Hepatocyte (in vitro differentiated cells): ENCODE data around the gene GBX1. TPM values are rescaled to one million over a fixed set of nuclear protein-coding genes. Genes with fewer than 3 reads are reported as not detected.

Source experiments
- DNase-seq: peaks from one replicate; pipeline ENCODE4 v3.0.0-alpha.2; 2016; ENCODE audit warnings: low spot score
- H2AFZ ChIP-seq: fragments of 200-600 bp; sonication (generic); 2 replicates; pipeline ENCODE4 v1.6.0; 2016; ENCODE audit warnings: antibody characterized with exemption, mild to moderate bottlenecking
- H3K27ac ChIP-seq: fragments of 200-600 bp; sonication (generic); 2 replicates; pipeline ENCODE4 v1.5.1; 2016; ENCODE audit warnings: mild to moderate bottlenecking
- H3K27me3 ChIP-seq: fragments of 200-600 bp; sonication (generic); 2 replicates; pipeline ENCODE4 v1.6.1; 2016
- H3K36me3 ChIP-seq: fragments of 200-600 bp; sonication (generic); replicated peaks from 2 replicates; pipeline ENCODE4 v1.5.1; 2016; ENCODE audit warnings: low read depth; ENCODE audit not compliant: insufficient read depth
- H3K4me1 ChIP-seq: fragments of 200-600 bp; sonication (generic); 2 replicates; pipeline ENCODE4 v1.5.1; 2016; ENCODE audit warnings: mild to moderate bottlenecking, moderate library complexity; ENCODE audit not compliant: insufficient read depth
- H3K4me2 ChIP-seq: fragments of 200-600 bp; sonication (generic); 2 replicates; pipeline ENCODE4 v1.6.0; 2016
- H3K4me3 ChIP-seq: fragments of 200-600 bp; sonication (generic); 2 replicates; pipeline ENCODE4 v1.5.1; 2016; ENCODE audit warnings: mild to moderate bottlenecking
- H3K79me2 ChIP-seq: fragments of 200-600 bp; sonication (generic); 2 replicates; pipeline ENCODE4 v1.6.0; 2017; ENCODE audit warnings: mild to moderate bottlenecking
- H3K9me2 ChIP-seq: fragments of 200-600 bp; sonication (generic); replicated peaks from 2 replicates; pipeline ENCODE4 v1.6.0; 2017; ENCODE audit warnings: mild to moderate bottlenecking; ENCODE audit not compliant: insufficient read depth
- H3K9me3 ChIP-seq: fragments of 200-600 bp; sonication (generic); 2 replicates; pipeline ENCODE4 v1.5.1; 2016; ENCODE audit warnings: low read depth, mild to moderate bottlenecking
- H4K20me1 ChIP-seq: fragments of 200-600 bp; sonication (generic); 2 replicates; pipeline ENCODE4 v1.6.0; 2016; ENCODE audit warnings: mild to moderate bottlenecking; ENCODE audit not compliant: insufficient read depth, poor library complexity, severe bottlenecking
- EZH2 ChIP-seq: fragments of 200-600 bp; sonication (generic); IDR thresholded peaks from 2 replicates; pipeline ENCODE4 v1.6.1; 2016; ENCODE audit warnings: antibody characterized with exemption, mild to moderate bottlenecking, borderline replicate concordance
- EZH2phosphoT487 ChIP-seq: fragments of 200-600 bp; sonication (generic); IDR thresholded peaks from one replicate; pipeline ENCODE4 v1.6.1; 2018; ENCODE audit warnings: antibody characterized with exemption, mild to moderate bottlenecking, low read depth, moderate library complexity; ENCODE audit not compliant: unreplicated experiment, severe bottlenecking
- WGBS: methylation state at CpG from one replicate; pipeline ENCODE4 v1.1.6; 2016; ENCODE audit warnings: low lambda C conversion rate; ENCODE audit errors: missing lambda C conversion rate; 5-methylcytosine and 5-hydroxymethylcytosine counted together
- polyA plus RNA-seq: library from polyadenylated mRNA; unstranded; fragments of >200 nt; fragmentation: Nextera tagmentation; extraction: Ambion mirVana; gene quantifications from 2 replicates; pipeline ENCODE4 v1.2.1, GENCODE V29; 2016
- total RNA-seq: library from RNA; depleted of rRNA; stranded (reverse); fragments of >200 nt; gene quantifications from 2 replicates; pipeline ENCODE4 v1.2.3, GENCODE V29; 2014
- TF ChIP-seq, protein P1 (sequence below): fragments of 200-600 bp; sonication (generic); IDR thresholded peaks from 2 replicates; pipeline ENCODE4 v1.5.1; 2016; ENCODE audit warnings: antibody characterized with exemption, mild to moderate bottlenecking; ENCODE audit not compliant: poor library complexity

GBX1 gene
- total and polyA plus RNA-seq, 2 experiments from 2014 or later, result not detected

DNA sequence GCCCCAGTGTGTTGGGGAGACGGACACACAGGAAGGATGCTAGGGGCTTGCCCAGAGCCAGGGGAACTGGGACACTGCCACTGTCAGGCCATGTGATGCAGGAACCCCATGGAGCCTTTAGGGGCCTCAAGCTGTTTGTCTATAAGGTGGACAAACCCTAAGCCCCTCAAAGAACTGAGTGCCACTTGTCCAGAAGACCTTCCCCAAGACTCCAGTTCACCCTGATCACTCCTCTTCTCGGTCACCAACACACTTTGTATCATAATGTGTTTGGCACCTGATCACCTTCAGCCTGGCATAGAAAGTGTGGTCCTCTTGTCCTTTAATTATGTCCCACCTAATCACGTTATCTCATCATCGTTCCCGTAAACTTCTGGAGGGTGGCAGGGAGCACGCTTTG, 42.1 kb upstream of the GBX1 start:
- Histone ChIP-seq H3K9me3 (no peaks in the 10 kb centered on the region), H3K79me2 (no peaks in the 10 kb centered on the region), H2AFZ (no peak overlapping the region), H3K4me2 (no peak overlapping the region), H3K9me2 (no peaks in the 10 kb centered on the region), H3K36me3 (no peaks in the 10 kb centered on the region), H3K27ac (no peak overlapping the region), H4K20me1 (no peaks in the 10 kb centered on the region), H3K4me3 (no peak overlapping the region), H3K27me3 (no peaks in the 10 kb centered on the region), H3K4me1 (no peaks in the 10 kb centered on the region)
- no peak for DNase-seq
- TF ChIP-seq, protein P1, sequence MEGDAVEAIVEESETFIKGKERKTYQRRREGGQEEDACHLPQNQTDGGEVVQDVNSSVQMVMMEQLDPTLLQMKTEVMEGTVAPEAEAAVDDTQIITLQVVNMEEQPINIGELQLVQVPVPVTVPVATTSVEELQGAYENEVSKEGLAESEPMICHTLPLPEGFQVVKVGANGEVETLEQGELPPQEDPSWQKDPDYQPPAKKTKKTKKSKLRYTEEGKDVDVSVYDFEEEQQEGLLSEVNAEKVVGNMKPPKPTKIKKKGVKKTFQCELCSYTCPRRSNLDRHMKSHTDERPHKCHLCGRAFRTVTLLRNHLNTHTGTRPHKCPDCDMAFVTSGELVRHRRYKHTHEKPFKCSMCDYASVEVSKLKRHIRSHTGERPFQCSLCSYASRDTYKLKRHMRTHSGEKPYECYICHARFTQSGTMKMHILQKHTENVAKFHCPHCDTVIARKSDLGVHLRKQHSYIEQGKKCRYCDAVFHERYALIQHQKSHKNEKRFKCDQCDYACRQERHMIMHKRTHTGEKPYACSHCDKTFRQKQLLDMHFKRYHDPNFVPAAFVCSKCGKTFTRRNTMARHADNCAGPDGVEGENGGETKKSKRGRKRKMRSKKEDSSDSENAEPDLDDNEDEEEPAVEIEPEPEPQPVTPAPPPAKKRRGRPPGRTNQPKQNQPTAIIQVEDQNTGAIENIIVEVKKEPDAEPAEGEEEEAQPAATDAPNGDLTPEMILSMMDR, result no peak
- TF ChIP-seq EZH2 (no peak), EZH2phosphoT487 (no peak)
- 91% methylated on average over 6 of the region's 6 CpGs for WGBS

DNA sequence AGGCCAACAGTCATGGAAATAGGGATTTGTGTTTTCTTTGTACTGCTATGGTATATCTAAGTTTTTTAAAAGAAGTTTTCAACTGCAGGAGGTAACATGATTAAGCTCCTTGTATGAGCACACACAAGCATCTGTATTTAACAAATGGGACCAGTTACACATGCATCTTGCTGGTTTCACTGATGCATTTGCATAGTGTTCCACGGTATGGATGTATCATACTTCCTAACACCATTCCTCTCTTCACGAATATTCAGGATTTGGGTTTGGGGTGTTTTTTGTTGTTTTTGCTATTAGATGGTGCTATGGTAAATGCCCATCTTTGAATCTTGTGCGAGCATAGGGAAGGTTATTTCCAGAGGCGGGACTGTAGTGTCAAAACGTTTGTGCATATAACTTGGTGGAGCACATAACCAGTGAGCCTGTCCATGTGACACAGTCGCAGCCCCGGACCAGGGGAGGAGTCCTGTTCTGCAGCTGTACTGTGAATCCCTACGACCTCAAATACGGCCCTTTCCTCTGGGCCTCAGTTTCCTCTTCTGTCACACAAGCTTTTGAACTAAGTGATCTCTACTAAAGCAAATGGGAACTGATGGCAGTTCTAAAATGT, 40.9 kb upstream of the GBX1 start:
- Histone ChIP-seq H4K20me1 (no peaks in the 10 kb centered on the region), H3K36me3 (no peaks in the 10 kb centered on the region), H3K79me2 (no peaks in the 10 kb centered on the region), H3K4me1 (no peaks in the 10 kb centered on the region), H3K9me2 (no peaks in the 10 kb centered on the region), H3K27me3 (no peaks in the 10 kb centered on the region), H3K9me3 (no peaks in the 10 kb centered on the region), H3K27ac (no peak overlapping the region), H3K4me2 (no peak overlapping the region), H2AFZ (no peak overlapping the region), H3K4me3 (no peak overlapping the region)
- DNase-seq, result no peak
- TF ChIP-seq EZH2 (no peak), EZH2phosphoT487 (no peak)
- TF ChIP-seq, protein P1, result no peak
- 81% methylated on average over 9 of the region's 9 CpGs for WGBS

DNA sequence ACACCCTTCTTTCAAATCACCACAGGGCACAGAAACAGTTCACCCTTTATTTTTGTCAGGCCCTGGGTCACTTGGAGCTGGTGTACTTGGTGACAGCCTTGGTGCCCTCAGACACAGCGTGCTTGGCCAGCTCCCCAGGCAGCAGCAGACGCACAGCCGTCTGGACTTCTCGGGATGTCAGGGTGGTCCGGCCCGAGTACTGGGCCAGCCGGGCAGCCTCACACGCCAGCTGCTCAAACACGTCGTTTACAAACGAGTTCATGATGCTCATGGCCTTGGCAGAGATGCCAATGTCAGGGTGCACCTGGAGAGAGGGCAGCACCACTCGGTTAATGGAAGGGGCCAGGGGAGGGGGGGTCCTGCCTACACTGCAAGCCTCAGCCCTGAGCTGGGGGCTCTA, 40.3 kb upstream of the GBX1 start:
- Histone ChIP-seq H3K4me2 (no peak overlapping the region), H3K4me1 (no peaks in the 10 kb centered on the region), H4K20me1 (no peaks in the 10 kb centered on the region), H3K79me2 (no peaks in the 10 kb centered on the region), H3K27ac (no peak overlapping the region), H2AFZ (no peak overlapping the region), H3K36me3 (no peaks in the 10 kb centered on the region), H3K9me2 (no peaks in the 10 kb centered on the region), H3K9me3 (no peaks in the 10 kb centered on the region), H3K4me3 (no peak overlapping the region), H3K27me3 (no peaks in the 10 kb centered on the region)
- 86% methylated on average over 12 of the region's 12 CpGs for WGBS
- no peak for DNase-seq
- TF ChIP-seq EZH2, result no peak
- TF ChIP-seq, protein P1, result no peak
- no peak for TF ChIP-seq EZH2phosphoT487

DNA sequence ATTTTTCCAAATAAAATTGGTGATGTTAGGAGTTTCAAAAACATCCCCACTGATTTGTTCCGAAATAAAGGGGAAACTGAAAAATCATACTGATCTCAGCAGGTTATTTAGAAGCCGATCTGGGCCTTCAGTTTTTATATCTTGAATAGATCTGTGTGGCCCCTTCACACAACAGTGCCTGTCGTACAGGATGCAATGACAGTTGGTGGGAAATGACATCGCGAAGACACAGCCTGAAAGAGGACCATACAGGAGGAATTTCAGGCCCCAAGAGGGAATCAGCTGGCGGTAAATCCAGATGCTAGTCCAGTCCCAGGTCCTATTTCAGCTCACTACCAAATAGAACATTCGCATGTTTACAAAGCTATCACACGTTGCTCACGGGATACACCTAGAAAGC, 39.8 kb upstream of the GBX1 start:
- Histone ChIP-seq H3K9me3 (no peaks in the 10 kb centered on the region), H4K20me1 (no peaks in the 10 kb centered on the region), H2AFZ (no peak overlapping the region), H3K9me2 (no peaks in the 10 kb centered on the region), H3K36me3 (no peaks in the 10 kb centered on the region), H3K4me1 (no peaks in the 10 kb centered on the region), H3K27ac (no peak overlapping the region), H3K4me2 (no peak overlapping the region), H3K4me3 (no peak overlapping the region), H3K27me3 (no peaks in the 10 kb centered on the region), H3K79me2 (no peaks in the 10 kb centered on the region)
- DNase-seq, result no peak
- WGBS, result 78% methylated on average over 9 of the region's 9 CpGs
- TF ChIP-seq EZH2 (no peak), EZH2phosphoT487 (no peak)
- TF ChIP-seq, protein P1, result no peak
